Activated CD8-positive, alpha-beta memory T cell treated with anti-CD3 and anti-CD28 coated beads, Interleukin-2, amount 50 U/mL, for 1 hour (primary cell): ENCODE data around the gene AP3B1.

ENCODE experiments used
- DNase-seq: peaks from one replicate; pipeline ENCODE4 v3.0.0-alpha.2; 2020; ENCODE audit errors: extremely low read depth

Gene AP3B1

GRCh38 chr5:78291687-78292086 is 2.8 kb downstream of the AP3B1 start:
- DNase-seq, result no peak

DNA sequence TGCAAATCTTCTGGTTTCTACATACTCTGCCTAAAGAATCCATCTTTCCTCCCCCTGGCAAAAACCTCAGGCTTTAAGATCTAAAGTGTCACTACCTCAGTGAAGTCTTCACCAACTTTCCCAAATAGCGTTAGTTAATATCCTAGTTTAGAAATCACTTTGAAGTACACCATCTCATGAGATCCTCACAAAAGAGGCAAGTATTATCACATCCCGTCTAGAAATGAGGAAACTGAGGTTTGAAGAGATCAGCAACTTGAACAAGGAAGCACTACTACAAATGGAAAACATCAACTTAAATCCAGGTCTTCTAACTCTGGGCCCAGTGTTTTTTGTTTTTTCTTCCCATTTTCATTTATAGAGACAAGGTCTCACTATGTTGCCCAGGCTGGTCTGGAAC is 4.6 kb downstream of the AP3B1 start:
- no peak for DNase-seq

DNA sequence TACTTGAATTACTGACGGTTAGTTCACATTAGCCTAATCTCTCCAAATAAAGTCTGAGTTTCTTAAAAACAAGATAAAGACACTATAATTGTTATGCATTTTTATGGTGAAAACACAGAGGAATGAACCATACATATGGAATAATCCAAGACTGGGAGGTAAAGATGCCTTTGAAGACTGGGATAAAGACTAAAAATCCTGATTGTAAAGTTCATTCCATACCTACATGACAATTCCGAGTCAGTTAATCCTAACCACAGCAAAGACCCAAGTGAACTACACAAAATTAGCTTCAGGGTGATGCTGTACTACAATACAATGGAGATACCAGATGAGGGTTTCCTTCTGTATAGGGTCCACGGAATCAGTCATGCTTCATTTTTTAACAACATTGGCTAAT is 6.3 kb downstream of the AP3B1 start:
- no peak for DNase-seq

GRCh38 chr5:78287833-78288232 is 6.7 kb downstream of the AP3B1 start:
- no peak for DNase-seq

GRCh38 chr5:78287169-78287568 is 7.3 kb downstream of the AP3B1 start:
- DNase-seq, result no peak

DNA sequence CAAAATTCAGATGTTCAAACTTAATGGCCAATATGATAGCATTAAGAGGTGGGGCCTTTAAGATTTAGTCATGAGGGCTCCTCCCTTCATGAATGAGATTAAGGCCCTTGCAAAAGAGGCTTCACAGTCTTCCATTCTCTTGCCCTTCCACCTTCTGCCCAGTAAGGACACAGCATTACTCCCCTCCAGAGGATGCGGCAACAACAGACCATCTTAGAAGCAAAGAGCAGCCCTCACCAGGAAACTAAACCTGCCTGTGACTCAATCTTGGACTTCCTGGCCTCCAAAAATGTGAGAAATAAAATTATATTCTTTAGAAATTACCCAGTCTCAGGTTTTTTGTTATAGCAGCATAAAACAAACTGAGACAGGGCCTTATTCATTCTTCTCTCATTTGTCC is 8.2 kb downstream of the AP3B1 start:
- DNase-seq, result no peak

DNA sequence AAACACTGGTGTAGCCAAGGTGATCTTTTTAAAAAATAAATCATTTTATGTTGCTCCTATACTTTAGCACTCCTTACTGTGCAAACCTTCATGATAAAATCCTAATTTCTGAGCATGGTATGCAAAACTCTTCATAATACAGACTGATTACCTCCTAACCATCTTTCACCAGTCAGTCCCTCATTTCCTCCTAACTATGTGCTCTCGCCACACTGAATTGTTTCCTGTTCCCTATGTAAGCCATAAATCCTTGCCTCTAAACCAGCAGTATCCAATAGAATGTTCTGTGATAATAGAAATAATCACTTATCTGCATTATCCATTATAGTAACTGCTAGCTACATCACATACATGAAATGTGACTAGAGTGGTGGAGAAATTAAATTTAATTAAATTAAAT is 10.7 kb downstream of the AP3B1 start:
- no peak for DNase-seq

GRCh38 chr5:78283105-78283504 is 11.4 kb downstream of the AP3B1 start:
- no peak for DNase-seq

DNA sequence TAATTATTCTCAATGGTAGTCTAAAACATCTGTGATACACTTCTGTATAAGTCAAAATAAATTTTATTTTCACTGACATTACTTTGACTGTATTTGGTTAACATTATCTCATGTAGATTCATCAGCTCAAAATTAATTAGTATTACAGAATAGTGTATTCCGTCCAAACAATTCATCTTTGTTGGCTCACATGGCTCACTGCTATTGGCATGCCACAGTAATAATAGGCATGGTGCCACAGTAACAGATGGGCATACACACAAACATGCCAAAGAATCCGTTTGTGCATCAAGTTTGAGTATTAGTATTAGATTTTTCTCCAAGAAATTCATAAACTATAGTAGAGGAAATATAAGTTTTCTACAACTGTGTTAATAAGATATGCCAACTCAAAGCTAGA is 14.2 kb downstream of the AP3B1 start:
- DNase-seq, result no peak

DNA sequence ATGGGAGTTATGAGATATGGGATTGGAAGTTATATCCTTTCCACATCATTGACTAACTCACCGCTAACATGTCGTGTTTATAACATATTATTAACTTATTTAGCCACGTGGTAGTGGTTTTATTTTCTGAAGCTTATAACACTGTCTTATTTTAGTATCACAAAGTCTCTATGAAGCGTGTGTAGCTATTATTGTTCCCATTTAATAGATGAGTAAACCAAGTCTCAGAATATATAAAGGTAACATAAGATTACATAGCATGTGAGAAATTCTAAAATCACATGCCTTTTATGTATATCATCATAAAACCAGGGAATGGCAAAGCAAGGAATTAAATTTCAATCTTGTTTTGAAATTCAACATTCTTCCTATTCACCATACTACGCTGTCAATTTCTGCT is 15.3 kb downstream of the AP3B1 start:
- no peak for DNase-seq

- no peak for DNase-seq
Observed at GRCh38 chr5:78277715-78278114, 16.8 kb downstream of the AP3B1 start.

DNA sequence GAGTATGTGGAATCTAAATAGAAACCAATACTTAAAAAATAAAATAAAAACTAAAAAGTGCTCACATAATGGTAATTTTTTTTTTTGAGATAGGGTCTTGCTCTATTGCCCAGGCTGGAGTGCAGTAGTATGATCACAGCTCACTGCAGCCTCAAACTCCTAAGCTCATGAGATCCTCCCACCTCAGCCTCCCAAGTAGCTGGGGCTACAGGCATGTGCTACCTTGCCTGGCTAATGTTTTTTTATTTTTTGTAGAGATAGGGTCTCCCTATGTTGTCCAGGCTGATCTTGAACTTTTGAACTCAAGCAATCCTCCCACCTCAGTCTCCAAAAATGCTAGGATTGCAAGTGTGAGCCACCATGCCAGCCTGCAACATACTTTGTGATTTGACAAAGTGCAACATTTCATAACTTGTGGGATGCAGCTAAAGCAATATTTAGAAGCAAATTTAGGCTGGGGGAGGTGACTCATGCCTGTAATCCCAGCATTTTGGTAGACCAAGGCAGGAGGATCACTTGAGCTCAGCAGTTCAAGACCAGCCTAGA is 18.4 kb downstream of the AP3B1 start:
- DNase-seq, result no peak

- DNase-seq, result no peak
Observed at GRCh38 chr5:78274540-78275197, 19.8 kb downstream of the AP3B1 start.

DNA sequence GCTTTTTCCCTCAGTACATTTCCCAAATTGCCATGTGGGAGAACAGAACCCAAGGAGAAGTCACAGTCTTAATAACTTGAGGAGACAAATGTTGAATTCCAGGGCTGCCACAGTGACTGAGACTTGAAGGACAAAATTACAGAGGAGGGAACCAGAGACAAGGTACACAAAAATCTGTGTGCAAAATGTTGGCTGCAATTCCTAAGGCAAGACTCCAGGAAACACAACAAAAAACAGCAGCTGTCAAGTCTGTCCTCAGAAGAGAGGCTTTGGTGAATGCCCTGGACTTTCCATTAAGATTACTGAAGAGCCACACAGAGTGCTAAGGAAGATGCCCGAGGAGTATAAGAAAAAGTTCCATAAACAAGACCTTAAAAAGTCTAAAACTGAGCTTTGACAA is 21.1 kb downstream of the AP3B1 start:
- no peak for DNase-seq

DNA sequence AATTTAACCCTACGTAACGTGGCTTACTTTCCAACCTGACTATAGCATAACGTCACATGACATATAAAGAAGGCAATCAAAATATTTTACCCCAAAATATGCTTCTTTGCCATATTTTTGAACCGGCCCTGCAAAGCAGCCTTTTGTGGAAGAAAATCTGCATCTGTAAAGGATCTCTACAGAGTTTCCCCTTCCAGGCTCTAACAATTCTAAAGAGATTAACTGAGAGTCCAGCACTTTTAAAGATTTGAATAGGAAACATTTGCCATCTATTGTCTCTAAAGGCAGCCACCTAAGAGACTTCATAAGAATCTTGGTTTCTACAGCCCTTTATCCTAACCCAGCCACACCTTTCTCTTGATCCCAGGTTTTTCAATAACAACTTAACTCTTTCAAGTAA is 22.7 kb downstream of the AP3B1 start:
- no peak for DNase-seq

- no peak for DNase-seq
Observed at GRCh38 chr5:78269088-78269703, 25.3 kb downstream of the AP3B1 start.

GRCh38 chr5:78268356-78268755 is 26.1 kb downstream of the AP3B1 start:
- DNase-seq, result no peak

- DNase-seq, result no peak
Observed at GRCh38 chr5:78265163-78265562, 29.3 kb downstream of the AP3B1 start.

- DNase-seq, result no peak
Observed at GRCh38 chr5:78264600-78264999, 29.9 kb downstream of the AP3B1 start.

GRCh38 chr5:78260771-78261170 is 33.7 kb downstream of the AP3B1 start:
- no peak for DNase-seq

DNA sequence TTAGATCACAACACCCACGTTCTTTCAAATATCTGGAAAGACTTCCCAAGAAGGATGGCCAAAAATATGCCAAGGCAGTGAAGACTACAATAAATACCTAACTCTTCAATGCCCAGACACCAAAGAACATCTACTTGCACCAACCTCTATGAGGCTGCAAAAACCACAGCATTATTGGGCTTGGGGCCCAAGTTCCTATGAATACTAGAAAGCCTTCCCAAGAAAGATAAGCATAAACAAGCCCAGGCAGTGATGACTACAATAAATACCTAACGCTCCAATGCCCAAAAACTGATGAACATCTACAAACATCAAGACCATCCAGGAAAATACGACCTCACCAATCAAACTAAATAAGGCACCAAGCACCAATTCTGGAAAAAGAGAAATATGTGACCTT is 41.3 kb downstream of the AP3B1 start:
- DNase-seq, result no peak

GRCh38 chr5:78252715-78253114 is 41.8 kb downstream of the AP3B1 start:
- no peak for DNase-seq

- no peak for DNase-seq
Observed at GRCh38 chr5:78251663-78252284, 42.7 kb downstream of the AP3B1 start.
